GM23338 (cell line): ENCODE results near the gene CACNB2.

Source experiments
- POLR2AphosphoS5 ChIP-seq: IDR thresholded peaks from 2 replicates; pipeline ENCODE4 v1.6.1; 2016; ENCODE audit warnings: antibody characterized with exemption, low read depth
- TF ChIP-seq, protein P1 (sequence below), 2 experiments: fragments of 200-600 bp in 1 of 2; sonication (generic) in 1 of 2; conservative IDR thresholded peaks; 2 replicates each; pipeline versions ENCODE4 v1.5.1 to v1.6.1; 2016 to 2017; ENCODE audit warnings: antibody characterized with exemption in 2 of 2, low read depth in 2 of 2, mild to moderate bottlenecking in 2 of 2, moderate library complexity in 1 of 2

DNA sequence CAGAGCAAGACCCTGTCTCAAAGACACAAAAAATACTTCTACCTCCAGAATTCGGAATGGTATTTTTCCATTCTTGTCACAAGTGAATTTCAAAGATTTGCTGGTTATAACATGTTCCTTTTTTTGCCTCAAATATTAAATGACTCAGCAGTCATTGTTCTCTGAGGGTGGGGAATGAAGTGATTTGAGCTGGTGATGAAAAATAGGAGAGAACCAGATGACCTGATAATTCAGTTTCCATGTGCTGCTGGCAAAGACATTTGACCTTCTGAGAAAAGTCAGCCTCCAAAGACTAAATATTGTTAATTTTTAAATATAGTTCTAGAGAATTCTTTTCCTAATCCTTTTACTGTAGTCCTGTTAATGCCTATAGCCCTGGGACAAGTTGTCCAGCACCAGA is 78.9 kb downstream of the CACNB2 start:
- TF ChIP-seq, protein P1, sequence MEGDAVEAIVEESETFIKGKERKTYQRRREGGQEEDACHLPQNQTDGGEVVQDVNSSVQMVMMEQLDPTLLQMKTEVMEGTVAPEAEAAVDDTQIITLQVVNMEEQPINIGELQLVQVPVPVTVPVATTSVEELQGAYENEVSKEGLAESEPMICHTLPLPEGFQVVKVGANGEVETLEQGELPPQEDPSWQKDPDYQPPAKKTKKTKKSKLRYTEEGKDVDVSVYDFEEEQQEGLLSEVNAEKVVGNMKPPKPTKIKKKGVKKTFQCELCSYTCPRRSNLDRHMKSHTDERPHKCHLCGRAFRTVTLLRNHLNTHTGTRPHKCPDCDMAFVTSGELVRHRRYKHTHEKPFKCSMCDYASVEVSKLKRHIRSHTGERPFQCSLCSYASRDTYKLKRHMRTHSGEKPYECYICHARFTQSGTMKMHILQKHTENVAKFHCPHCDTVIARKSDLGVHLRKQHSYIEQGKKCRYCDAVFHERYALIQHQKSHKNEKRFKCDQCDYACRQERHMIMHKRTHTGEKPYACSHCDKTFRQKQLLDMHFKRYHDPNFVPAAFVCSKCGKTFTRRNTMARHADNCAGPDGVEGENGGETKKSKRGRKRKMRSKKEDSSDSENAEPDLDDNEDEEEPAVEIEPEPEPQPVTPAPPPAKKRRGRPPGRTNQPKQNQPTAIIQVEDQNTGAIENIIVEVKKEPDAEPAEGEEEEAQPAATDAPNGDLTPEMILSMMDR (conservative IDR thresholded peaks at IDR 0.05; ENCODE audit: low read depth in 2 of 2), result no peak
- TF ChIP-seq POLR2AphosphoS5, result no peak
